ENCODE data around the gene NKAIN2.

The NKAIN2 gene

GRCh38 chr6:124056407-124057334 is 253.0 kb downstream of the NKAIN2 start (continued):
- 0 out of 2 replicates have a peak, but pooled peaks have one; percentile 20 for TF ChIP-seq ZBTB6 (tag by site-specific recombination; IDR thresholded peaks at IDR 0.05)
- peak; percentile 99 for TF ChIP-seq ZBTB44 (tag by site-specific recombination; IDR thresholded peaks at IDR 0.05)
- TF ChIP-seq ZNF354C (tag by site-specific recombination; IDR thresholded peaks at IDR 0.05; ENCODE audit: borderline replicate concordance, low read depth): no peak
- no peak for TF ChIP-seq ZNF768 (tag by site-specific recombination; IDR thresholded peaks at IDR 0.05)
- TF ChIP-seq ZNF18 (tag by site-specific recombination; IDR thresholded peaks at IDR 0.05): peak; percentile 81; the same call in 1 of the 2 replicates
- no peak for TF ChIP-seq ZNF544 (tag by site-specific recombination; IDR thresholded peaks at IDR 0.05)
- TF ChIP-seq ZNF114 (tag by site-specific recombination; IDR thresholded peaks at IDR 0.05): no peak
- TF ChIP-seq ZNF561 (tag by site-specific recombination; IDR thresholded peaks at IDR 0.05; ENCODE audit: borderline replicate concordance): peak; percentile 23; the same call in 1 of the 2 replicates
- peak; percentile 22; the same call in 1 of the 2 replicates for TF ChIP-seq KLF8 (tag by site-specific recombination; IDR thresholded peaks at IDR 0.05)
- peak; percentile 40 for TF ChIP-seq SCRT2 (tag by site-specific recombination; IDR thresholded peaks at IDR 0.05)
- TF ChIP-seq EGR2 (tag by site-specific recombination; IDR thresholded peaks at IDR 0.05; ENCODE audit: low read depth): no peak
- no peak for TF ChIP-seq ZNF37A (tag by site-specific recombination; IDR thresholded peaks at IDR 0.05)
- no peak for TF ChIP-seq HOXC10 (CRISPR knock-in tag; IDR thresholded peaks at IDR 0.05)
- TF ChIP-seq SALL2 (tag by site-specific recombination; IDR thresholded peaks at IDR 0.05; ENCODE audit: borderline replicate concordance): no peak
- peak; percentile 96 for TF ChIP-seq ZNF580 (tag by site-specific recombination; IDR thresholded peaks at IDR 0.05)
- TF ChIP-seq GLI2 (tag by site-specific recombination; IDR thresholded peaks at IDR 0.05; ENCODE audit: borderline replicate concordance, low read depth): peak; percentile 32; the same call in 1 of the 2 replicates
- TF ChIP-seq ZNF843 (tag by site-specific recombination; IDR thresholded peaks at IDR 0.05): peak; percentile 98
- peak; percentile 15; the same call in 1 of the 2 replicates for TF ChIP-seq GLIS1 (tag by site-specific recombination; IDR thresholded peaks at IDR 0.05)
- peak; percentile 74; the same call in 1 of the 2 replicates for TF ChIP-seq TCF7L2 (IDR thresholded peaks at IDR 0.05; ENCODE audit: borderline replicate concordance, low read depth, low read length)
- TF ChIP-seq ZNF830 (tag by site-specific recombination; IDR thresholded peaks at IDR 0.05; ENCODE audit: low read depth): no peak
- TF ChIP-seq PRDM10 (tag by site-specific recombination; IDR thresholded peaks at IDR 0.05): 0 out of 2 replicates have a peak, but pooled peaks have one; percentile 11
- no peak for TF ChIP-seq ZNF157 (tag by site-specific recombination; IDR thresholded peaks at IDR 0.05)
- TF ChIP-seq BCL6B (tag by site-specific recombination; IDR thresholded peaks at IDR 0.05): peak; percentile 88
- no peak for TF ChIP-seq ZNF335 (tag by site-specific recombination; conservative IDR thresholded peaks at IDR 0.05)
- peak; percentile 99 for TF ChIP-seq GFI1B (tag by site-specific recombination; IDR thresholded peaks at IDR 0.05)
- TF ChIP-seq FEZF1 (tag by site-specific recombination; IDR thresholded peaks at IDR 0.05): peak; percentile 92
- TF ChIP-seq ZNF76 (tag by site-specific recombination; IDR thresholded peaks at IDR 0.05; ENCODE audit: borderline replicate concordance, low read depth): no peak
- no peak for TF ChIP-seq PRDM1 (tag by site-specific recombination; IDR thresholded peaks at IDR 0.05)
